GM21576 (cell line): ENCODE data around the gene VPS8.

Experiments used
- ATAC-seq: cut with Tn5 transposase; IDR thresholded peaks from one replicate; pipeline ENCODE4 v1.9.1; 2021; ENCODE audit warnings: mild to moderate bottlenecking, moderate library complexity; ENCODE audit not compliant: unreplicated experiment

Gene VPS8

GRCh38 chr3:184811663-184811998, 335 bp upstream of the VPS8 start:
- ATAC-seq = no peak

- peak; percentile 32 for ATAC-seq
Measured at GRCh38 chr3:184812662-184813042, 686 bp downstream of the VPS8 start.

- ATAC-seq = no peak
Measured at GRCh38 chr3:184813357-184813756, 1.4 kb downstream of the VPS8 start.

- no peak for ATAC-seq
Measured at GRCh38 chr3:184814214-184814613, 2.2 kb downstream of the VPS8 start.

GRCh38 chr3:184815046-184815930, 3.3 kb downstream of the VPS8 start:
- no peak for ATAC-seq

- ATAC-seq = no peak
Measured at GRCh38 chr3:184816614-184817013, 4.6 kb downstream of the VPS8 start.

- ATAC-seq = no peak
Measured at GRCh38 chr3:184820525-184820924, 8.6 kb downstream of the VPS8 start.

GRCh38 chr3:184821034-184821433, 9.1 kb downstream of the VPS8 start:
- ATAC-seq = no peak

- no peak for ATAC-seq
Measured at GRCh38 chr3:184822081-184822480, 10.1 kb downstream of the VPS8 start.

- ATAC-seq = no peak
Measured at GRCh38 chr3:184822654-184823053, 10.7 kb downstream of the VPS8 start.

GRCh38 chr3:184823990-184824389, 12.0 kb downstream of the VPS8 start:
- no peak for ATAC-seq

GRCh38 chr3:184825121-184825820, 13.3 kb downstream of the VPS8 start:
- ATAC-seq = no peak

- ATAC-seq = no peak
Measured at GRCh38 chr3:184827572-184827971, 15.6 kb downstream of the VPS8 start.

- no peak for ATAC-seq
Measured at GRCh38 chr3:184832044-184832443, 20.1 kb downstream of the VPS8 start.

- ATAC-seq = no peak
Measured at GRCh38 chr3:184832903-184833302, 20.9 kb downstream of the VPS8 start.

GRCh38 chr3:184836090-184836822, 24.3 kb downstream of the VPS8 start:
- ATAC-seq = no peak

- no peak for ATAC-seq
Measured at GRCh38 chr3:184842433-184842832, 30.5 kb downstream of the VPS8 start.

GRCh38 chr3:184845819-184846218, 33.9 kb downstream of the VPS8 start:
- no peak for ATAC-seq

GRCh38 chr3:184846496-184846895, 34.5 kb downstream of the VPS8 start:
- no peak for ATAC-seq

GRCh38 chr3:184848934-184849333, 37.0 kb downstream of the VPS8 start:
- no peak for ATAC-seq

GRCh38 chr3:184850201-184850600, 38.2 kb downstream of the VPS8 start:
- no peak for ATAC-seq

GRCh38 chr3:184857099-184857498, 45.1 kb downstream of the VPS8 start:
- no peak for ATAC-seq
